RWPE1 (cell line): ENCODE data around the gene SEPHS2.
"Not testable (repeated sequence)": the region's sequence is repeated elsewhere in the genome, so short reads cannot be mapped to it uniquely, and the experiment has no call there.

Source experiments
- CTCF ChIA-PET: fragments of 350-600 bp; sonication (Branson Sonifier 250); formaldehyde crosslinking; extraction: SDS; loops from one replicate; lab custom pipeline; 2021; lab: Yijun Ruan, JAX
- POLR2A ChIA-PET: fragments of 400-600 bp; formaldehyde crosslinking; extraction: SDS; loops from one replicate; lab custom pipeline; 2020; ENCODE audit warnings: antibody characterized with exemption; ENCODE audit not compliant: low non-redundant PET; lab: Yijun Ruan, JAX
- DNase-seq: peaks from one replicate; pipeline ENCODE4 v3.0.0; 2012; ENCODE audit warnings: low spot score
- H3K27ac ChIP-seq: fragments of 450-650 bp; 2 replicates; pipeline ENCODE4 v1.5.1; 2017
- CTCF ChIP-seq: fragments of 450-650 bp; conservative IDR thresholded peaks from 2 replicates; pipeline ENCODE4 v1.5.1; 2017; ENCODE audit warnings: low read depth, mild to moderate bottlenecking

SEPHS2 gene

GRCh38 chr16:30397776-30398660, 47.7 kb downstream of the SEPHS2 start:
- POLR2A ChIA-PET, result no interaction called here
- DNase-seq, result no peak
- TF ChIP-seq CTCF, result no peak
- H3K27ac ChIP-seq, result peak overlapping the region; percentile 96
- CTCF ChIA-PET, result no interaction called here

- ChIA-PET CTCF (no interaction called here), POLR2A (no interaction called here)
- H3K27ac ChIP-seq, result peak overlapping the region; percentile 96
- DNase-seq, result no peak
- TF ChIP-seq CTCF, result no peak
These were observed 48.6 kb downstream of the SEPHS2 start for GRCh38 chr16:30397056-30397455.

- POLR2A ChIA-PET, CTCF ChIA-PET: not testable (repeated sequence)
These were observed 49.0 kb downstream of the SEPHS2 start for GRCh38 chr16:30396627-30397026.

GRCh38 chr16:30395992-30396585, 49.6 kb downstream of the SEPHS2 start:
- TF ChIP-seq CTCF, result no peak
- H3K27ac ChIP-seq, result peak overlapping the region; percentile 78
- no peak for DNase-seq
- ChIA-PET POLR2A (interaction anchor here (0.5 to 1.2 kb wide), 2 partner anchors 14 to 18 kb away, joined by 4 to 5 read pairs; no protein-coding TSS in a partner anchor), CTCF (interaction anchor here (0.6 to 1.5 kb wide), 5 partner anchors 18 to 1281 kb away, joined by 3 to 4 read pairs (median 3); no protein-coding TSS in a partner anchor)

More at GRCh38 chr16:30396627-30397026, 49.0 kb downstream of the SEPHS2 start:
- H3K27ac ChIP-seq, DNase-seq: not testable (repeated sequence)

- peak; percentile 76 for TF ChIP-seq CTCF
- peak within 1 kb of the TSS; percentile 78 for H3K27ac ChIP-seq
- peak; percentile 38 for DNase-seq
- CTCF ChIA-PET, result interaction anchor here (0.6 to 1.5 kb wide), 7 partner anchors 14 to 1280 kb away, joined by 3 to 4 read pairs (median 3); no protein-coding TSS in a partner anchor
- POLR2A ChIA-PET, result interaction anchor here (0.5 to 1.2 kb wide), 2 partner anchors 14 to 17 kb away, joined by 4 to 5 read pairs; no protein-coding TSS in a partner anchor
These were observed 50.3 kb downstream of the SEPHS2 start, which contains the start of gene ZNF48 for GRCh38 chr16:30395155-30395991. ZNF48 (plus strand) TSS chr16:30395420; CDS start chr16:30395795, 375 bp downstream.

- H3K27ac ChIP-seq, result peak overlapping the region; percentile 78
- DNase-seq, result no peak
- CTCF ChIA-PET, result interaction anchor here (0.6 to 1.5 kb wide), 4 partner anchors 15 to 234 kb away, joined by 3 to 4 read pairs (median 4); no protein-coding TSS in a partner anchor
- TF ChIP-seq CTCF, result no peak
- POLR2A ChIA-PET, result no interaction called here
These were observed 51.0 kb downstream of the SEPHS2 start for GRCh38 chr16:30394592-30395154.
